T-helper 2 cell treated with Interferon-gamma antibody and Interleukin-4, amounts not matched to agents 5 μg/mL and 100 μg/mL, for 36 hours (primary cell): ENCODE measurements around the gene CNTD1.

ENCODE experiments used
- DNase-seq: peaks from one replicate; pipeline ENCODE4 v3.0.0; 2021; ENCODE audit warnings: low spot score
- H3K27ac Mint-ChIP-seq: one replicate; pipeline ENCODE4 v1.8.0; 2021; ENCODE audit warnings: mild to moderate bottlenecking, mixed read lengths
- H3K27me3 Mint-ChIP-seq: one replicate; pipeline ENCODE4 v1.8.0; 2021; ENCODE audit warnings: low read depth, mixed read lengths
- H3K36me3 Mint-ChIP-seq: one replicate; pipeline ENCODE4 v1.8.0; 2021; ENCODE audit warnings: low read depth, mixed read lengths
- H3K4me1 Mint-ChIP-seq: one replicate; pipeline ENCODE4 v1.8.0; 2021; ENCODE audit warnings: low read depth, mixed read lengths
- H3K4me3 Mint-ChIP-seq: one replicate; pipeline ENCODE4 v1.8.0; 2022; ENCODE audit warnings: mild to moderate bottlenecking, moderate library complexity, mixed read lengths
- H3K9me3 Mint-ChIP-seq: one replicate; pipeline ENCODE4 v1.8.0; 2021; ENCODE audit warnings: mixed read lengths

The CNTD1 gene

DNA sequence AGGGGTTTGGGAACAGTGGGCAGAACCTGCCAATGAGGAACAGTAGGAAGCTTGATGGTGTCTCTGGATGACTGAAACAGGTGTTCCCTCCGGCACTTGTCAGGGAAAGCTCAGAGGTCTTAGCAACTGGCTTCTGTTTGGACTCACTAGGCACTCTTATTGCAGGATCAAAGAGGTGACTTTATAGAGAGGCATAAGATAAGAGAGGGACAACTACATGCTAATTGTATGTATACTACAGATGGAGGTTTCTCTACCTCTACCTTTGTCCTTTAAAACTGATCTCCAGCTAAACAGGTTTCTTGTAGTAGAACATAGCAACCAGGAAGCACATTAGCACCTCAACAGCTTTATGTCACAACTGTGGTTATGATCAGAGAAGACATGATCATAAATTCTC lies 7.6 kb downstream of the CNTD1 start:
- Mint-ChIP-seq H3K4me1 (no peaks in the 10 kb centered on the region), H3K27me3 (peaks cover 11% of the 10 kb centered on the region), H3K4me3 (no peak overlapping the region), H3K27ac (no peak overlapping the region), H3K36me3 (peaks cover 13% of the 10 kb centered on the region), H3K9me3 (no peaks in the 10 kb centered on the region)
- no peak for DNase-seq

DNA sequence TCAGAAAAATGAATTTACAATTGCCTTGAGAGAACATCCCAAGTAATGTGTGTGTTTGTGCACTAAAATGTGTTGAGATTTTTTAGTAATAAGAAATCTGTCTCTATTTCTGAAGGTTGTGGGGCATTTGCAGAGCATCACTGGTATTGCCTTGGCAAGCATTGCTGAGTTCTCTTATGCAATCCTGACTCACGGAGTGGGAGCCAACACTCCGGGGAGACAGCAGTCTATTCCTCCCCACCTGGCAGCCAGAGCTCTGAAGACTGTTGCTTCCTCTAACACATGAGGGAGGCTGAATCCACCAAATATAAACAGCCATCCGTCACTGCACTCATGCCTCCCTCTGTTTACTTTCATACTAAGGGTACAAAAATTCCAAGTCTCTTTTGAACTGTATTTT lies 10.6 kb downstream of the CNTD1 start:
- no peak for DNase-seq
- H3K9me3 Mint-ChIP-seq: no peaks in the 10 kb centered on the region
- no peak overlapping the region for H3K27ac Mint-ChIP-seq
- H3K27me3 Mint-ChIP-seq: peaks cover 2% of the 10 kb centered on the region
- H3K4me1 Mint-ChIP-seq: no peaks in the 10 kb centered on the region
- no peak overlapping the region for H3K4me3 Mint-ChIP-seq
- H3K36me3 Mint-ChIP-seq: peaks cover 25% of the 10 kb centered on the region

DNA sequence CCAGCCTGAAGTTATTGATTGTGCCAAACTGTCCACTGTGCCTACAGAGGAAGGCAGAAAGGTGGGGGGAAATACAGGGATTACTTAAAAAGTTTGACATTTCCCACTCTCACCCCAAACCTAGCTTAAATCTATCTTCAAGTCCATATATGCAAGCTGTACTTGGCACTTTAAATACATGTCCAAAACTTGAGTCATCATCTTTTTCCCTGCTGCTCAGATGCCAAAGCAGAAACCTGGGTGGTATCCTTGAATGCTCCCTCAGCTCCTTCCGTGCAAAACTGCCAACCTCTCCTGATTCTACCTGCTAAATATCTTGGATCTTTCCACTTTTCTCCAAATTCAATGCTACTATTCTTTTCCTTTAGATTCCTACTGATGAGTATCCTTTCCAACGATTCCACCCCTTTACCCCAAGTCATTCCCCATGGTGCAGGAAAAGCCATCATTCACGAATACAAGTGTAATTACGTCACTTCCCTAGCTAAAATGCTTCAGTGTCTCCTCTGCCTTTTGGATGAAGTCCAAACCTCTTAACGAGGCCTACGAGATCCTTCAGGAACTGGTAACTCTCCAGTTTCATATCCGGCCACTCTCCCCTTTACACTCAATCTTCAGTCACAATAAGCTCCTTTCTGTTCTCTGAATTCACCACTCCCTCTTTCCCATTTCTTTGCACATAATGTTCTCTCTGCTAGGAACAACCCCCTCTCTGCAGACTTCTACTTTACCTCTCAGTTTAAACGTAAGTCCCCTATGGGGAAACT lies 16.2 kb downstream of the CNTD1 start:
- H3K27ac Mint-ChIP-seq: no peak overlapping the region
- no peak overlapping the region for H3K4me3 Mint-ChIP-seq
- no peaks in the 10 kb centered on the region for H3K27me3 Mint-ChIP-seq
- no peaks in the 10 kb centered on the region for H3K4me1 Mint-ChIP-seq
- no peaks in the 10 kb centered on the region for H3K9me3 Mint-ChIP-seq
- DNase-seq: no peak
- H3K36me3 Mint-ChIP-seq: peaks cover 63% of the 10 kb centered on the region

DNA sequence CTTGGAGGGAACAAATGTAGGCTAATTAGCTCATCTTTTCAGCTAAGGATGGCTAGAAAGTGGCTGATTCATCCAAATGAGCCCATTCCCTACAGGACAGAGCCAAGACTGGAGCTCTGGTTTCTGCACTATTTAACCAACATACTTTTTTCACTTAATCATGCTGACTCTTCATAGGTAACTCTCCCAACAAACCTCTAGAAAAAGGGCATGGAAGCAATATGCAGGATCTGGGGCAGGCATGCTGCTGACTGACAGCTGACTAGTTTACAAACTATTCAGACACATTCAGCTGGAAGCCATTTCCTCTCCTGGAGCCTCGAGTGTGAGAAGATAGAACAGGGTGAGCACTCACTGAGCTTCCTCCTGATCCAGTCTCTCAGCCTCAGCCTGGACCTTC lies 19.2 kb downstream of the CNTD1 start:
- H3K4me1 Mint-ChIP-seq: peaks cover 5% of the 10 kb centered on the region
- no peaks in the 10 kb centered on the region for H3K9me3 Mint-ChIP-seq
- H3K27ac Mint-ChIP-seq: no peak overlapping the region
- no peaks in the 10 kb centered on the region for H3K27me3 Mint-ChIP-seq
- H3K4me3 Mint-ChIP-seq: no peak overlapping the region
- DNase-seq: no peak
- peaks cover 62% of the 10 kb centered on the region for H3K36me3 Mint-ChIP-seq

DNA sequence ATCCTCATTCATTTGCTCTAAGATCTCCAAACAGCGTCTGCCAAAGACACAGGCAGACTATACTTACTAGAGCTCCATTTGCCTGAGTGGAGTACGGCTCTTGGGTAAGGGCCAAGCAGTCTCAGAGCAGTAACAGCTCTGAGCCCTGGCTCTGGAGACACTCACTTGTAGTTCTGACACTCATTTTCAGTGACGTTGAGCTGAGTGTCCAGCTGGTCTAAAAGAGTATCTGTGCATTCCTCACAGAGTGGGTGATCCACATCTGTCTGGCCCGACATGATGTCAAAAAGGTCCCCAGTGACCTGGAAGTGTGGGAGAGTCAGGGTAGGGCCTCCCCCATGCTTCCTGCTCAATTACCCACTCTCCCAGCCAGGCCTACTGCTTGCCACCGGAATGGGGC lies 19.7 kb downstream of the CNTD1 start:
- no peak for DNase-seq
- Mint-ChIP-seq H3K36me3 (peaks cover 62% of the 10 kb centered on the region), H3K27ac (no peak overlapping the region), H3K4me1 (peaks cover 7% of the 10 kb centered on the region), H3K27me3 (no peaks in the 10 kb centered on the region), H3K4me3 (no peak overlapping the region), H3K9me3 (no peaks in the 10 kb centered on the region)

DNA sequence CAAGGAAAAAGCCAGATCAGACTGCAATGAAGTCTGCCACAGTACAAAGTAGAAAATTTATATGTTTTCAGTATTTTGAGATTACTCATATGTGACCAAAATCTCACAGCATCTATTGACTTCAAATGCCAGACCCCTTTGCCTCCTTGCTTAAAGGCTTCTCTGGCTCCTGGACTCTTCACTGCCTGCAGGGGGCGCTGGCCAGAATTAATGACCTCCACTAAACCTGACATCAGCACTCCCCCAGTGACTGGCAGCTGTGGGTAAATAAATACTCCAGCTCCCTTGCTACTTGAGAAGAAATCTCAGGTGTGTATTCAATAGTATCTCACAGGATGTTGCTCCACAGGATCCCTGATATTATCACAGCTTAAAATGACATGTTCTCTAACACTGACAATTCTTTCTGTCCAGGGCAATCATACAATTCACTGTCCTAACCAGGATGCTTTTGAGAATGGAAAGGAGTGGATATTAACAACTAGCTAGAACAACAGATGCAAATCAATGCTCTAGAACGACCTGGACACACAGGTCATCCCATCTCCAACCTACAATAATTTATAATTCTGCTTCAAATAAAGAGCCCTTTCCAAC lies 21.4 kb downstream of the CNTD1 start:
- peaks cover 52% of the 10 kb centered on the region for H3K36me3 Mint-ChIP-seq
- no peaks in the 10 kb centered on the region for H3K27me3 Mint-ChIP-seq
- DNase-seq: peak; percentile 60
- H3K9me3 Mint-ChIP-seq: no peaks in the 10 kb centered on the region
- H3K4me1 Mint-ChIP-seq: peaks cover 12% of the 10 kb centered on the region
- H3K4me3 Mint-ChIP-seq: no peak overlapping the region
- H3K27ac Mint-ChIP-seq: no peak overlapping the region

DNA sequence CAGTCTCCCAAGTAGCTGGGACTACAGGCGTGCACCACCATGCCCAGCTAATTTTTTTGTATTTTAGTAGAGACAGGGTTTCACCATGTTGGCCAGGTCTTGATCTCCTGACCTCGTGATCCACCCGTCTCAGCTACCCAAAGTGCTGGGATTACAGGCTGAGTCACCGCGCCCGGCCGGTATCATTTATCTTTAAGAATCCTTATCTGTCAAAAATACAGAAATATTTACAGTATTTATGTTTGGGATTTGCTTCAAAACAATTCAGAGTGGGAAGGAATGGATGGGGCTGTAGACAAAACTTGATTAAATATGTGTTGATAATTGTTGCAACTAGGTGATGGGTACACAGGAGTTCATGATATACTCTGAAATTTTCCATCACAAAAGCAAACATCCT lies 22.5 kb downstream of the CNTD1 start:
- H3K4me1 Mint-ChIP-seq: peaks cover 12% of the 10 kb centered on the region
- no peaks in the 10 kb centered on the region for H3K9me3 Mint-ChIP-seq
- DNase-seq: no peak
- H3K36me3 Mint-ChIP-seq: peaks cover 42% of the 10 kb centered on the region
- H3K27ac Mint-ChIP-seq: no peak overlapping the region
- H3K27me3 Mint-ChIP-seq: no peaks in the 10 kb centered on the region
- no peak overlapping the region for H3K4me3 Mint-ChIP-seq

DNA sequence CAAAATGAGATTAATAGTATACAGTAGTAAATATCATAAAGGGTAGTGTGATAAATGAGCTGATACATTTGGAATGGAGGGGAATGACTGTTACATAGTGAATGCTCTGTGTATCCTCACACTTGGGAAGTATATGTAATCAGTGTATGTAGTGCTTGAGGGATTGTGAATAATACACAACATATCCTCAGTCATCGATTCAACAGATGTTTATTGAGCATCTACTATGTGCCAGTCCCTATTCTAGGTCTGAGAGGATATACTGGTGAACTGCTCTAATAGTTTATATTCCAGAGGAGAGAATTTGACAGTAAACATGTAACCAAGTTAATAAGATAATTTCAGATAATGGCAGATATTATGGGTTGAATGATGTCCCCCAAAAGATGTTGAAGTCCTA lies 28.8 kb downstream of the CNTD1 start:
- Mint-ChIP-seq H3K36me3 (peaks cover 3% of the 10 kb centered on the region), H3K9me3 (no peaks in the 10 kb centered on the region), H3K27ac (no peak overlapping the region), H3K4me3 (no peak overlapping the region), H3K4me1 (peaks cover 15% of the 10 kb centered on the region), H3K27me3 (peaks cover 22% of the 10 kb centered on the region)
- no peak for DNase-seq

DNA sequence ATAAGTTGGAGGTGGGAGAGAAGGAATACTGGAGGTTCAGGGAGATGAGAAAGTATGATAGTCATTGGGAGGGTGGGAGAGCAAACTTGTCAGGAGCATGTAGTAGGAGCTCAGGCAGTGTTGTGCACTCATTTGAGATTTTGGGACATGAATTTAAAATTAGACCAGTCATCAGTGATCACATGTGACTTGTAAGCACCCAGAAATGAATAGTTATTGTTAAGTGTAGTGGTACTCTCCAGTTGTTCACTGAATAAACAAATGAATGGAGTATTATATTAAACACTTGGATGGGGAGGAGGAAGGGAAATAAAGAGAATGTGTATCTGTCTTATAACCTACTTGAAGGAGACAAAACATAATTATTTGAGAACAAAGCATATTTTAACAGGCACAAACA lies 32.3 kb downstream of the CNTD1 start:
- no peak overlapping the region for H3K27ac Mint-ChIP-seq
- DNase-seq: no peak
- H3K36me3 Mint-ChIP-seq: peaks cover 12% of the 10 kb centered on the region
- H3K4me1 Mint-ChIP-seq: peaks cover 14% of the 10 kb centered on the region
- H3K9me3 Mint-ChIP-seq: no peaks in the 10 kb centered on the region
- peaks cover 22% of the 10 kb centered on the region for H3K27me3 Mint-ChIP-seq
- H3K4me3 Mint-ChIP-seq: peak overlapping the region; percentile 28

DNA sequence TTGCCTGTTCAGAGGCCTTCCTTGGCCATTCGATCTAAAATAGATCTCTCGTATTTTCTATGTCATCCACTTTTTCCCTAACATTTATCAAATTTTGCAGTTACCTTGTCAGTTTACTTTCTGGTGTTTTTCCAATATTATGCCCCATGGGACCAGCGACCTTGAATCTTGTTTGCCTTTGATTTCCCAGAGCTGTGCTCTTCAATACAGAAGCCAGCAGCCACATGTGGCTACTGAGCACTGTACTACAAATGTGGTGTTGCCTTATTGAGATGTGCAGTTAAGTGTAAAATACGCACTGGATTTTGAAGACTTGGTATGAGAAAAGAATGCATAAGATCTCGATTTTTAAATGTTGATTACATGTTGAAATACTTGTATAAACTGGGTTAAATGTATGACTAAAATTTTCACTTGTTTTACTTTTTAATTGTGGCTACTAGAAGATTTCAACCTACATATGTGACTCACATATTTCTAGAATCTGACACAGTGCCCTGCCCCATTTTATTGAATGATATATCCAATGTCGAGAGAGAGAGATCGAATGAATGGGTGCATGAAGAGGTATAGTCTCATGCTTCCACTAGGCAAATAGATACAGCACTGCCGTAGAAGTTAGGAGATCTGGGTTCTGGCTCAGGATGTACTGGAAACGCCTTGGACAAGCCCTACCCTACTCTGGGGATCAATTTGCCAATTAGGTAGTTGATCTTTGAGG lies 33.7 kb downstream of the CNTD1 start:
- H3K27me3 Mint-ChIP-seq: peaks cover 16% of the 10 kb centered on the region
- H3K4me1 Mint-ChIP-seq: peaks cover 14% of the 10 kb centered on the region
- H3K4me3 Mint-ChIP-seq: peak overlapping the region; percentile 91
- DNase-seq: no peak
- peak overlapping the region; percentile 96 for H3K27ac Mint-ChIP-seq
- H3K9me3 Mint-ChIP-seq: no peaks in the 10 kb centered on the region
- H3K36me3 Mint-ChIP-seq: peaks cover 20% of the 10 kb centered on the region

DNA sequence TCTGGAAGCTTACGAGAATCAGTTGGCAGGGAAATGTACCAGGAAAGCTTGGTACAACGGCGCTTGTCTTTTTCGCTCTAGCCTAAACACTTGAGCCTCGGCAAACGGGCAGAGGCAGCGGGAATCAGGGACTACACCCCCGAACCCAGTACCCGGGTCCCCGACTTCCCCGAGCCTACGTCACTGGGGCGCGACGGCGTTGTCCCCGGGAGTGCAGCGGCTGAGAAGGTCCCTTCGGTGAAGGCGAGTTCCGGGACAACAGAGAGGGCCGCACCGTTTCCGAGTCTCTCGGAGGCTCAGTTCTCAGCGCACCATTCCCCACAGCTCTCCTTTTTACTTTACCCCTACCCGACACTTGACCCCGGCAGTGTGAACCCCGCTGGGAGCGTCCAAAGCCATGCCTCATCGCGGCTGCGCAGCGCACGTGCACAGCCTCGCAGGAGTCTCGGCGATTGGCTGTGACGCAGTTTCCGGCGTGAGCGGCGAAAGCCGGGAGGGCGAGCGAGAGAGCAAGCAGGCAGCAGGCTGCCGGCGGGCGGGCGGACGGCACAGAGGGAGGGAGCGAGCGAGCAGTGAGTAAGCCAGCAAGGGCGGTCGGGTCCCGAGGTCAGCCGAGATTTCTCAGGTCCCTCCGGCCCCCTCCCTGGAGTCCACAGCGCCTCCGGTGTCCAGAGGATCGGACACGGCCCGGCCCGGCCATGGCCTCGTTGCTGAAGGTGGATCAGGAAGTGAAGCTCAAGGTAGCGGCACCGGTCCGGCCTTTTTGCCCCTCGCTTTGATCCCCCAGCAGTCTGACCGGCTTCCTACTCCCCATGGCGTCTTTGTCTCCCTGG lies 34.5 kb downstream of the CNTD1 start, which contains the start of gene PSME3:
Gene PSME3, plus strand, starts transcription at position 464 of the 833 bp plus-strand sequence. Its CDS starts 235 bp downstream, at position 699.
- peaks cover 27% of the 10 kb centered on the region for H3K36me3 Mint-ChIP-seq
- peaks cover 9% of the 10 kb centered on the region for H3K27me3 Mint-ChIP-seq
- peaks cover 18% of the 10 kb centered on the region for H3K4me1 Mint-ChIP-seq
- peak within 1 kb of the TSS; percentile 91 for H3K4me3 Mint-ChIP-seq
- peak within 1 kb of the TSS; percentile 96 for H3K27ac Mint-ChIP-seq
- H3K9me3 Mint-ChIP-seq: no peaks in the 10 kb centered on the region
- DNase-seq: peak; percentile 93

DNA sequence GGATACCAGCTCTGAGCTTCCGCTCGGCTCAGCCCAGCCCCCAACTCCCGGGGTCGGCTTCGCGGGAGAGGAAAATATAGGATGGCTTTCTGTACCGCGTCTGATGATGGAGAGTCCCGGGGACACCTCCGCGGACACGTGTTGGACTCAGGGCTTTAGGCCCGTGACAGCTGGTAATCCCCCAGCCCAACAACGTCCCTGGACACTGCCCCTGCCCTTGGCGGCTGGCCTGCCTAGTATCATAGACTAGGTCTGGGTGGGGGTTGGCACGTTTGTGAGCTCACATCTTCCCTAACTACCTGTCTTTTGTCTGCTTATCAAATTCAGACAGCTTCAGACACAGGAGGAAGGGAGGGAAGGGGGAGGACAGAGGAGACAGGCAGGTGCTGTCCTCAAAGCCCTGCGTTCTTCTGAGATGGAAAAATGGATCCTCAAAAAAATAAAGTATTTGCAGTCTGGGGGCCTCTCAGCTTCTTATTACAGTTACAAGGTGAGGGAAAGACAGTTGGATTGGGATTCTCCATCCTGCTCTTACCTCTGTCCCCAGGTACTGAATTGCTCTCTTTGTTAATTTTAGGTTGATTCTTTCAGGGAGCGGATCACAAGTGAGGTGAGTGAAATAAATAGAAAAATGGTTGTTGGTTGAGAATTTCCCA lies 35.2 kb downstream of the CNTD1 start:
- Mint-ChIP-seq H3K36me3 (peaks cover 33% of the 10 kb centered on the region), H3K4me1 (peaks cover 18% of the 10 kb centered on the region), H3K27ac (peak overlapping the region; percentile 96), H3K27me3 (peaks cover 5% of the 10 kb centered on the region), H3K9me3 (no peaks in the 10 kb centered on the region), H3K4me3 (peak overlapping the region; percentile 91)
- DNase-seq: no peak

DNA sequence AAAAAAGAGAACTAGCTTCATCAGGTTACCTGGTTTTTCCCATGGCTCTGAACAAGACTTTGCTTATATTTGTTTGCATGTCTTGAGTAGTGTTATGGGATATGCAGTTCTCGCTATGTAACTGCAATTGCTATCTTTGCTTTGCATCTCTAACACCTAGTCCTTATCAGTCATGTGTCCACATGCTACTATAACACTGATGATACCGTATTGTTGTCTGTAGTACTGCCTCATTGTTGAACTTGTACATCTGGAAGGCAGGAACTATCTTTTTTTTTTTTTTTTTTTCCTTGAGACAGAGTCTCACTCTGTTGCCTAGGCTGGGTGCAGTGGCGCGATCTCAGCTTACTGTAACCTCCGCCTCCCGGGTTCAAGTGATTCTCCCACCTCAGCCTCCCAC lies 37.1 kb downstream of the CNTD1 start:
- H3K27ac Mint-ChIP-seq: no peak overlapping the region
- no peak overlapping the region for H3K4me3 Mint-ChIP-seq
- peaks cover 42% of the 10 kb centered on the region for H3K36me3 Mint-ChIP-seq
- peaks cover 20% of the 10 kb centered on the region for H3K4me1 Mint-ChIP-seq
- H3K27me3 Mint-ChIP-seq: no peaks in the 10 kb centered on the region
- H3K9me3 Mint-ChIP-seq: no peaks in the 10 kb centered on the region
- no peak for DNase-seq
